ENCODE measurements around the gene TCEA2. TPM values are rescaled to one million over a fixed set of nuclear protein-coding genes. Genes with fewer than 3 reads are reported as not detected.

Gene TCEA2
- total and polyA plus RNA-seq, 7 donors, result 2.1 to 50.5 (median 41.7) TPM

GRCh38 chr20:64108731-64109681, 46.0 kb downstream of the TCEA2 start:
- H3K9me3 ChIP-seq, result no peaks in the 10 kb centered on the region
- peaks cover 0 to 3% (median 3%) of the 10 kb centered on the region in 3 donors for H3K27me3 ChIP-seq
- TF ChIP-seq POLR2A (IDR thresholded peaks at IDR 0.05), result no peak
- TF ChIP-seq CTCF (IDR thresholded peaks at IDR 0.05), result no peak
- no peak for TF ChIP-seq EP300 (IDR thresholded peaks at IDR 0.05)
- no peak for TF ChIP-seq POLR2AphosphoS5 (IDR thresholded peaks at IDR 0.05)
- no peaks in the 10 kb centered on the region for H3K36me3 ChIP-seq
- H3K4me3 ChIP-seq, result no peak overlapping the region
- no peaks in the 10 kb centered on the region for H3K4me1 ChIP-seq
- DNase-seq, result peak; percentile 46
- 69 to 82% methylated on average over 26 of the region's 26 CpGs for WGBS, 2 donors
- H3K27ac ChIP-seq, result no peak overlapping the region
- intact Hi-C loops (cut with DNase I), result no loop called here

- WGBS, 2 donors, result 73 to 79% methylated on average over 16 of the region's 16 CpGs
- intact Hi-C loops (cut with DNase I), result no loop called here
- H3K9me3 ChIP-seq, result no peaks in the 10 kb centered on the region
Measured at GRCh38 chr20:64109831-64110391, 46.9 kb downstream of the TCEA2 start.

GRCh38 chr20:64110411-64111068, 47.5 kb downstream of the TCEA2 start:
- Histone ChIP-seq H3K4me1 (no peaks in the 10 kb centered on the region), H3K4me3 (no peak overlapping the region), H3K9me3 (no peaks in the 10 kb centered on the region), H3K27me3 (no peaks in the 10 kb centered on the region), H3K36me3 (no peaks in the 10 kb centered on the region), H3K27ac (no peak overlapping the region)
- 87 to 92% methylated on average over 10 of the region's 10 CpGs for WGBS, 2 donors
- no peak for TF ChIP-seq CTCF (IDR thresholded peaks at IDR 0.05)
- TF ChIP-seq EP300 (IDR thresholded peaks at IDR 0.05), result no peak
- no peak for TF ChIP-seq POLR2A (IDR thresholded peaks at IDR 0.05)
- no peak for TF ChIP-seq POLR2AphosphoS5 (IDR thresholded peaks at IDR 0.05)
- intact Hi-C loops (cut with DNase I), result no loop called here
- DNase-seq, result peak; percentile 58

More at GRCh38 chr20:64109831-64110391, 46.9 kb downstream of the TCEA2 start:
- Histone ChIP-seq H3K36me3 (no peaks in the 10 kb centered on the region), H3K4me1 (no peaks in the 10 kb centered on the region), H3K27me3 (no peaks in the 10 kb centered on the region), H3K4me3 (no peak overlapping the region), H3K27ac (no peak overlapping the region)
- TF ChIP-seq POLR2A (IDR thresholded peaks at IDR 0.05) (no peak), CTCF (IDR thresholded peaks at IDR 0.05) (no peak), EP300 (IDR thresholded peaks at IDR 0.05) (no peak), POLR2AphosphoS5 (IDR thresholded peaks at IDR 0.05) (no peak)
- DNase-seq, result peak; percentile 58

GRCh38 chr20:64111841-64112641, 49.0 kb downstream of the TCEA2 start:
- no peak overlapping the region for H3K4me3 ChIP-seq
- intact Hi-C loops (cut with DNase I), result no loop called here
- H3K36me3 ChIP-seq, result no peaks in the 10 kb centered on the region
- H3K27ac ChIP-seq, result no peak overlapping the region
- peak; percentile 54 for DNase-seq
- H3K27me3 ChIP-seq, result no peaks in the 10 kb centered on the region
- WGBS, 2 donors, result 58 to 76% methylated on average over 19 of the region's 19 CpGs
- TF ChIP-seq EP300 (IDR thresholded peaks at IDR 0.05) (no peak), POLR2A (IDR thresholded peaks at IDR 0.05) (no peak), CTCF (IDR thresholded peaks at IDR 0.05) (no peak), POLR2AphosphoS5 (IDR thresholded peaks at IDR 0.05) (no peak)
- H3K4me1 ChIP-seq, result no peaks in the 10 kb centered on the region
- no peaks in the 10 kb centered on the region for H3K9me3 ChIP-seq

Measured in sigmoid colon (tissue), 7 donors.